ENCODE measurements around the gene GAPDHS.

Gene GAPDHS

DNA sequence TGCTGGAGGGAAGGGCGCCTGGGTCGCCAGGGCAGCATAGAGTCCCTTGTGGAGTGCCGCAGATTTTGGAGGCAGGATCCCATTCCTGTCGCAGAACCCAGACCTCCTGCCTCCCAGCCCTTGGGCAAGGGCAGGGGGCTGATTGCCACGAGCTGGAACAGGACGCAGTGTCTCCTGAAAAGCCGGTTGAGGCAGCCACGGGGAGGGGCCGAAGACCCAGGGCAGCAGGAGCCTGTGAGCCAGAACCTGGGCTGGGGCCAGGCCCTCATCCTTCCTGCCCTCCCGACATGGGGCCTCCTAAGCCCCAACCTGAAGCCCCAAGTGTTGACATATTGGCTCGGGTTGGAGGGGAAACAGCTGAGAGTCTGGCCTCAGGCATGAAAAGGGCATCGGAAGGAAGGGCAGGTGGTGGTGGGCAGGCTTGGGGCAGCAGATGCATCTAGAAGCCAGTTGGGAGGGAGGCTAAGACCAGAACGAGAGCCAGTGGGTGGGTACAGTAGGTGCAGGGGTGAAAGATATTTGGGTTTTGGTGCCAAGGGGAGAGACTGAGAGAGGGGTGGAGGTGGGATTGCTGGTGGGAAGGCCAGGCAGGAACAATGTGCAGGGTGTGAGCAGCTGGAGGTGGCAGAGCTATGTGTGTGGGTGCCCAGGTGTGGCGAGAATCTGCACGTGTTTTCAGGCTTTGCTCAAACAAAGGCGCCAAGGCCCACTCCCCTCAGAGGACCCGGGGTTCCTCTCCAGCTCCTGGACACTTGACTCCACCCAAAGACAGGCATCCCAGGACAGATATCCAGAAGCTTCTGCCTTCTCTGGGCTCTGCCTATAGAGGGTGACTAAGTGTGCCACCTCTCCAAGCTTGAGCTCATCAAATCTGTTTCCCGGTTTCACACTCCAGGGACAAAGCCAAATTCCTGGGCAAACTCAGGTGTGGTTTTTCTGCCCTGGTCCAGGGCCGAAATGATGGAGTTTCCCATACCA lies 3.7 kb upstream of the GAPDHS start:
- no peak overlapping the region for H3K9ac ChIP-seq (ENCODE audit: low read length)
- no peaks in the 10 kb centered on the region for H3K36me3 ChIP-seq (ENCODE audit: control insufficient read depth, insufficient read depth, low read length)
- peaks cover 39% of the 10 kb centered on the region for H3K27me3 ChIP-seq (ENCODE audit: control insufficient read depth, insufficient read depth, low read length)
- H3K4me1 ChIP-seq (ENCODE audit: control insufficient read depth, insufficient read depth, low read length), result no peaks in the 10 kb centered on the region
- no peak overlapping the region for H3K4me3 ChIP-seq (ENCODE audit: low read length)
- H3K9me3 ChIP-seq (ENCODE audit: control insufficient read depth, low read length), result no peaks in the 10 kb centered on the region

DNA sequence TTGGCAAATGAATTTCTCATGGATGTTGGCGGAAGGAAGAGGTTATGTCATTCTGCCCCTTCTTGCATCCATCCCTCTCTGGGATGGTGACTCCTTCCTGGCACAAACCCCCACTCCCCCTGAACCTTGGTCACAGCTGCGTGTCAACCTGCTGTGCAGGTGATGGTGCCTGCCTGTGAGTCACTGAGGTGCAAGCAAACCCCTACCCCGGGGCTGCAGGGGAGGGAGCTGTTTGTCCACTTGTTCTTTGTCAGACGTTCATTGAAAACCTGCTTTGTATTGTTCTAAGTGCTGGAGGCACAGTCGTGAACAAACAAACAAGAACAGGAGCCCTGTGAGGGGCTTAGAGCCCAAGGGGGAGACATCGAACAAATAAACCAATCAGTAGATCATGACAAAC lies 2.0 kb upstream of the GAPDHS start:
- H3K9me3 ChIP-seq (ENCODE audit: control insufficient read depth, low read length), result no peaks in the 10 kb centered on the region

DNA sequence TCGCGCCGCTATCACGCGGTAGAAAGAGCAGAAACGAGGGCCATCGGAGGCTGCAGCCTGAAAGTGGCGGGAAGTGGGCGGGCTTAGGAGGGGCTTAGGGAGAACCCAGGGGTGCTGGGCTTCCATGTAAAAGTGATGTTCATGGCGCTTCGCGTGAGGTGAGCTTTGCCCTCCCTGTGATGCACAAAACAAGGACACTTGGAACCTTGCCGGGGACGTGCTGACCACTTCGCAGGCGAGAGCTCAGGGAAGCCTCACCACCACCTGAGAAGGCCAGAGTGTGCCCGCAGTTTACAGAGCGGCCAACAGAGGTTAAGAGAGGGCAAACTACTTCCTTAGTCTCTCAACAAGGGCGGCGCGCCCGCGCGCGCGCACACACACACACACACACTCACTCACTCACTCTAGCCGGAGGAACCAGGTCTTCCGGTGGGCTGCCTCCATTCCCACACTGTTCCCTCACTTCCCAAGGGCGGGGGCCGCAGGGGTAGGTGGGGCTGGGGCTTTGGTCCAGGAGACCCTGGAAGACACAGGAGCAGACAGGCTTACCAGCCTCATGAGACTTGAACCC lies 651 bp downstream of the GAPDHS start:
- H3K4me1 ChIP-seq (ENCODE audit: control insufficient read depth, insufficient read depth, low read length), result no peaks in the 10 kb centered on the region
- no peak overlapping the region for H3K9ac ChIP-seq (ENCODE audit: low read length)
- H3K27me3 ChIP-seq (ENCODE audit: control insufficient read depth, insufficient read depth, low read length), result peaks cover 43% of the 10 kb centered on the region
- no peak overlapping the region for H3K4me3 ChIP-seq (ENCODE audit: low read length)
- no peaks in the 10 kb centered on the region for H3K9me3 ChIP-seq (ENCODE audit: control insufficient read depth, low read length)
- H3K36me3 ChIP-seq (ENCODE audit: control insufficient read depth, insufficient read depth, low read length), result no peaks in the 10 kb centered on the region

More for the DNA sequence above, 2.0 kb upstream of the GAPDHS start:
- Histone ChIP-seq H3K36me3 (ENCODE audit: control insufficient read depth, insufficient read depth, low read length) (no peaks in the 10 kb centered on the region), H3K27me3 (ENCODE audit: control insufficient read depth, insufficient read depth, low read length) (peaks cover 43% of the 10 kb centered on the region), H3K4me1 (ENCODE audit: control insufficient read depth, insufficient read depth, low read length) (no peaks in the 10 kb centered on the region), H3K4me3 (ENCODE audit: low read length) (no peak overlapping the region), H3K9ac (ENCODE audit: low read length) (no peak overlapping the region)

DNA sequence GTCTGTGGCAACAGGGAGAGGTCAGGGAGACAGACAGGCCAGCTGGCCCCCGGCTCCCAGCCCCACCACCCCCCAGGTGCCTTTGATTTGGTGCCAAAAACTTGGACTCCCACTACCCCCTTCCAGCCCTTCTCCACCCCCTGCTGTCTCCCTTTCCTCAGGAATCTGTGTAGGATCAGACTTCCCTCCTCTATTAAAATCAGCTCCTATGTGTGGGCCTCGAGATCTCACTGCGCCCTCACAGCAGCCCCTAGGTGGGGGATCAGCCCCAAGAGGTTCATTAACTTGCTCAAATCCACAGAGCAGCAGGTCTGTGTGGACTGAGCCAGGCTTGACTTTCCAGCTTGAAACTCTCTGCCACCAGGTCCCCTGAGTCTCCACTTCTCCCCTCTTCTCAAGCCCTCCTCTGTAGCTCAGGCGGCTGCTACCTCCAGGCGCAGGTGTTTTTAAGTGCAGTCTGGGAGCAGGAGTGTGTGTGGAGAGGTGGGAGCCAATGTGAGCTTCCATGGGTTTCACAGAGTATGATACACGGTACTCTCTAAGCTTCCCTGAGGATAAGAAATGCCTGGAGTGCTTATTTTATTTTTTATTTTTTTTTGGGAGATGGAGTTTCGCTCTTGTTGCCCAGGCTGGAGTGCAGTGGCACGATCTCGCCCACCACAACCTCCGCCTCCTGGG lies 1.7 kb downstream of the GAPDHS start:
- peaks cover 38% of the 10 kb centered on the region for H3K27me3 ChIP-seq (ENCODE audit: control insufficient read depth, insufficient read depth, low read length)
- no peak overlapping the region for H3K4me3 ChIP-seq (ENCODE audit: low read length)

GRCh38 chr19:35539314-35539713 lies 6.1 kb downstream of the GAPDHS start:
- Histone ChIP-seq H3K9me3 (ENCODE audit: control insufficient read depth, low read length) (no peaks in the 10 kb centered on the region), H3K36me3 (ENCODE audit: control insufficient read depth, insufficient read depth, low read length) (no peaks in the 10 kb centered on the region), H3K4me3 (ENCODE audit: low read length) (no peak overlapping the region), H3K4me1 (ENCODE audit: control insufficient read depth, insufficient read depth, low read length) (peaks cover 3% of the 10 kb centered on the region), H3K9ac (ENCODE audit: low read length) (no peak overlapping the region), H3K27me3 (ENCODE audit: control insufficient read depth, insufficient read depth, low read length) (peaks cover 6% of the 10 kb centered on the region)

More for the DNA sequence above, 1.7 kb downstream of the GAPDHS start:
- Histone ChIP-seq H3K36me3 (ENCODE audit: control insufficient read depth, insufficient read depth, low read length) (no peaks in the 10 kb centered on the region), H3K9me3 (ENCODE audit: control insufficient read depth, low read length) (no peaks in the 10 kb centered on the region), H3K9ac (ENCODE audit: low read length) (no peak overlapping the region), H3K4me1 (ENCODE audit: control insufficient read depth, insufficient read depth, low read length) (no peaks in the 10 kb centered on the region)

GRCh38 chr19:35539850-35540249 lies 6.6 kb downstream of the GAPDHS start:
- peaks cover 1% of the 10 kb centered on the region for H3K27me3 ChIP-seq (ENCODE audit: control insufficient read depth, insufficient read depth, low read length)
- H3K36me3 ChIP-seq (ENCODE audit: control insufficient read depth, insufficient read depth, low read length), result no peaks in the 10 kb centered on the region
- H3K9me3 ChIP-seq (ENCODE audit: control insufficient read depth, low read length), result no peaks in the 10 kb centered on the region
- H3K9ac ChIP-seq (ENCODE audit: low read length), result no peak overlapping the region
- H3K4me1 ChIP-seq (ENCODE audit: control insufficient read depth, insufficient read depth, low read length), result peaks cover 9% of the 10 kb centered on the region
- no peak overlapping the region for H3K4me3 ChIP-seq (ENCODE audit: low read length)

GRCh38 chr19:35540356-35540927 lies 7.2 kb downstream of the GAPDHS start:
- H3K9ac ChIP-seq (ENCODE audit: low read length), result no peak overlapping the region
- no peaks in the 10 kb centered on the region for H3K27me3 ChIP-seq (ENCODE audit: control insufficient read depth, insufficient read depth, low read length)
- H3K4me3 ChIP-seq (ENCODE audit: low read length), result no peak overlapping the region
- H3K36me3 ChIP-seq (ENCODE audit: control insufficient read depth, insufficient read depth, low read length), result no peaks in the 10 kb centered on the region
- H3K4me1 ChIP-seq (ENCODE audit: control insufficient read depth, insufficient read depth, low read length), result peaks cover 10% of the 10 kb centered on the region
- H3K9me3 ChIP-seq (ENCODE audit: control insufficient read depth, low read length), result no peaks in the 10 kb centered on the region

DNA sequence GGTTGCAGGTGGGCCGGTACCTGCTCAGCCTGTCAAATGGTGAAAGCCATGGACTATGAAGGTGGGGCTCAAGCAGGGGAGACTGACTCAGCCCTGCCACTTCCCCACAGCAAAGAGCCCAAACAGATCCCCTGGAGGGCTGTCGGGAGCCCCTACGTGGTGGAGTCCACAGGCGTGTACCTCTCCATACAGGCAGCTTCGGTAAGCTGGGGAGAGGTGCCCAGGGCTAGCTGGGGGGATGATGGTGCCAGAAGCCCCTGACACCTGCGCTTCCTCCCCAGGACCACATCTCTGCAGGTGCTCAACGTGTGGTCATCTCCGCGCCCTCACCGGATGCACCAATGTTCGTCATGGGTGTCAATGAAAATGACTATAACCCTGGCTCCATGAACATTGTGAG lies 9.0 kb downstream of the GAPDHS start:
- Histone ChIP-seq H3K27me3 (ENCODE audit: control insufficient read depth, insufficient read depth, low read length) (no peaks in the 10 kb centered on the region), H3K4me3 (ENCODE audit: low read length) (no peak overlapping the region), H3K4me1 (ENCODE audit: control insufficient read depth, insufficient read depth, low read length) (peaks cover 18% of the 10 kb centered on the region), H3K36me3 (ENCODE audit: control insufficient read depth, insufficient read depth, low read length) (no peaks in the 10 kb centered on the region), H3K9ac (ENCODE audit: low read length) (no peak overlapping the region), H3K9me3 (ENCODE audit: control insufficient read depth, low read length) (no peaks in the 10 kb centered on the region)

GRCh38 chr19:35543280-35544109 lies 10.2 kb downstream of the GAPDHS start:
- H3K9me3 ChIP-seq (ENCODE audit: control insufficient read depth, low read length), result no peaks in the 10 kb centered on the region
- peaks cover 18% of the 10 kb centered on the region for H3K4me1 ChIP-seq (ENCODE audit: control insufficient read depth, insufficient read depth, low read length)
- H3K9ac ChIP-seq (ENCODE audit: low read length), result no peak overlapping the region
- no peak overlapping the region for H3K4me3 ChIP-seq (ENCODE audit: low read length)
- no peaks in the 10 kb centered on the region for H3K36me3 ChIP-seq (ENCODE audit: control insufficient read depth, insufficient read depth, low read length)
- H3K27me3 ChIP-seq (ENCODE audit: control insufficient read depth, insufficient read depth, low read length), result no peaks in the 10 kb centered on the region

DNA sequence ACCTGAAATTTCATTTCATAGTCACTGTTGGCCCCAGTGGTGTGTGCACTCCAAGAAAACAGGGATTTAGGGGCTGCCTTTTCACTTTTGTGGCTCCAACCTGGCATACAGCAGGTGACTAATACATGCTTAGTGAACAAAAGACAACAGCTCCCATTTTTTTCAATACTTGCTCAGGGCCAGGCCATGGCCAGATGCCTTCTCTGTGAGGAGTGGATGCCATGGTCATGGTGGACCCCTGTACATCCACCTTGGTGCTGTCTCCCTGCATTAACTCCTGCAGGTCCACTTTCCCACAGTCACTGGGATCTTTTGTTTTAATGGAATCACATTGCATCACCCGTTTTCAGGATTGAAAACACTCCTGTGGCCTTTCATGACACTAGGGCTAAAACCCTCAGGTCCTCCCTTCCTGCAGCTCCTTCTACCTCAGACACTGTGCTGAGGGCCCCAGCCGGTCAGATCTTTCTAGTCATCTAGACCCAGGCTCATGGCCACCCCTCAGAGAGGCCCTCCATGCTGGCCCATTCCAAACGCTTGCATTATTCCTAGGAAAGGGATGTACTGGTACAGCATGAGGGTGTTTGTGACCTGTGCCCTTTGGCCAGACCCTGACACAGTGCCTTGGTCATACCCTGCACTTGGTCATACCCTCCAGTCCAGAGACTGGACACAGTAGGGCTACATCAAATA lies 11.0 kb downstream of the GAPDHS start:
- H3K9ac ChIP-seq (ENCODE audit: low read length), result peak overlapping the region; percentile 90
- H3K36me3 ChIP-seq (ENCODE audit: control insufficient read depth, insufficient read depth, low read length), result no peaks in the 10 kb centered on the region
- no peaks in the 10 kb centered on the region for H3K27me3 ChIP-seq (ENCODE audit: control insufficient read depth, insufficient read depth, low read length)
- no peaks in the 10 kb centered on the region for H3K9me3 ChIP-seq (ENCODE audit: control insufficient read depth, low read length)
- peak overlapping the region; percentile 92 for H3K4me3 ChIP-seq (ENCODE audit: low read length)
- H3K4me1 ChIP-seq (ENCODE audit: control insufficient read depth, insufficient read depth, low read length), result peaks cover 18% of the 10 kb centered on the region
